K562 (cell line): ENCODE results near the gene SYNJ2. TPM values are rescaled to one million over a fixed set of nuclear protein-coding genes. Genes with fewer than 3 reads are reported as not detected.

ENCODE experiments used
- ATAC-seq: fragments of 200-7000 bp; cut with Tn5 transposase; 3 replicates; pipeline ENCODE4 v1.9.1; 2020; ENCODE audit warnings: moderate library complexity
- BruUV-seq: library from RNA; stranded (reverse); fragments of 400-500 nt; replicated peaks from 2 replicates; lab custom pipeline; 2021; lab: Mats Ljungman, UMichigan
- CTCF ChIA-PET: fragments of 300-600 bp; formaldehyde crosslinking; extraction: SDS; loops from one replicate; lab custom pipeline; 2021; ENCODE audit warnings: low intra/inter-chr PET ratio; lab: Yijun Ruan, JAX
- POLR2A ChIA-PET: fragments of 300-600, 350-650 bp; sonication (Branson Sonifier 250); formaldehyde crosslinking; extraction: SDS; loops from one replicate; lab custom pipeline; 2021; ENCODE audit warnings: antibody characterized with exemption, inconsistent platforms; lab: Yijun Ruan, JAX
- DNase-seq, 4 experiments: peaks; one replicate each; pipeline versions ENCODE4 v3.0.0 to v3.0.0-alpha.2; 2011 to 2018; ENCODE audit warnings: low spot score in 3 of 4, mixed read lengths in 3 of 4; ENCODE audit errors: extremely low read depth in 1 of 4
- FAIRE-seq: peaks from 2 replicates; lab custom pipeline; 2011; peaks lifted over from hg19 to GRCh38; lab: Jason Lieb, UNC
- H2AFZ ChIP-seq: 2 replicates; pipeline ENCODE4 v1.6.0; 2011; ENCODE audit warnings: low read depth, low read length, control low read depth, inconsistent platforms
- H3K27ac ChIP-seq: fragments of 200-600 bp; 3 replicates; pipeline ENCODE4 v1.8.0; 2011; ENCODE audit warnings: low read depth, mild to moderate bottlenecking, control low read depth, inconsistent platforms, low read length, moderate library complexity, mixed read lengths; ENCODE audit errors: extremely low read depth
- H3K27me3 ChIP-seq, 2 experiments: fragments of 300-600 bp in 1 of 2; 2 replicates in 1 of 2; 3 replicates in 1 of 2; pipeline versions ENCODE4 v1.6.0 to v1.8.0; 2011; ENCODE audit warnings: inconsistent platforms in 2 of 2, low read length in 2 of 2, mild to moderate bottlenecking in 1 of 2, mixed read lengths in 1 of 2, moderate library complexity in 1 of 2; ENCODE audit not compliant: control insufficient read depth in 2 of 2, insufficient read depth in 2 of 2
- H3K36me3 ChIP-seq: fragments of 300-600 bp; 3 replicates; pipeline ENCODE4 v1.8.0; 2011; ENCODE audit warnings: mild to moderate bottlenecking, low read length, inconsistent platforms; ENCODE audit not compliant: control insufficient read depth, insufficient read depth
- H3K4me1 ChIP-seq, 2 experiments: fragments of 200-600 bp in 1 of 2; replicated peaks in 1 of 2; 2 replicates in 1 of 2; 3 replicates in 1 of 2; pipeline versions ENCODE4 v1.5.1 to v1.8.0; 2011; ENCODE audit warnings: inconsistent platforms in 2 of 2, low read length in 2 of 2, mild to moderate bottlenecking in 1 of 2, mixed read lengths in 1 of 2, moderate library complexity in 1 of 2; ENCODE audit not compliant: control insufficient read depth in 2 of 2, insufficient read depth in 2 of 2
- H3K4me2 ChIP-seq: 2 replicates; pipeline ENCODE4 v1.6.1; 2011; ENCODE audit warnings: low read length, control low read depth, inconsistent platforms, mixed read lengths; ENCODE audit not compliant: insufficient read depth
- H3K4me3 ChIP-seq: fragments of 200-600 bp; sonication (generic), shearing (Covaris generic); 2 replicates; pipeline ENCODE4 v1.5.1; 2016; ENCODE audit warnings: control low read depth, inconsistent platforms
- H3K79me2 ChIP-seq: fragments of 200-600 bp; 3 replicates; pipeline ENCODE4 v1.8.0; 2011; ENCODE audit warnings: low read length, inconsistent platforms; ENCODE audit not compliant: control insufficient read depth, insufficient read depth
- H3K9ac ChIP-seq, 2 experiments: 2 replicates each; pipeline versions ENCODE4 v1.6.0 to v1.6.1; 2011; ENCODE audit warnings: low read depth in 2 of 2, low read length in 2 of 2, control low read depth in 1 of 2, inconsistent platforms in 1 of 2, mild to moderate bottlenecking in 1 of 2, mixed read lengths in 1 of 2; ENCODE audit not compliant: insufficient read depth in 1 of 2
- H3K9me1 ChIP-seq: one replicate; pipeline ENCODE4 v1.6.0; 2011; ENCODE audit warnings: inconsistent platforms, mild to moderate bottlenecking, low read length, moderate library complexity; ENCODE audit not compliant: control insufficient read depth, insufficient read depth
- H3K9me3 ChIP-seq: replicated peaks from 2 replicates; pipeline ENCODE4 v1.5.1; 2011; ENCODE audit warnings: low read depth, low read length, inconsistent platforms; ENCODE audit not compliant: control insufficient read depth, insufficient read depth
- H4K20me1 ChIP-seq: replicated peaks from 2 replicates; pipeline ENCODE4 v1.6.1; 2011; ENCODE audit warnings: low read length, inconsistent platforms, mixed read lengths; ENCODE audit not compliant: control insufficient read depth, insufficient read depth
- GTF2E2 ChIP-seq: fragments of 200-800 bp; sonication (Bioruptor generic); IDR thresholded peaks from 2 replicates; pipeline ENCODE4 v1.6.1; 2016; ENCODE audit warnings: missing genetic modification characterization, missing compliant biosample characterization
- SRF ChIP-seq, 2 experiments: fragments of 250-450, 450-650 bp in 1 of 2; sonication (Bioruptor Pico) in 1 of 2; sonication (generic) in 1 of 2; formaldehyde crosslinking; IDR thresholded peaks; 2 replicates each; pipeline versions ENCODE4 v1.5.0 to v1.5.1; 2020 to 2022; ENCODE audit warnings: mild to moderate bottlenecking in 1 of 2, missing genetic modification reagents in 1 of 2
- ZBTB40 ChIP-seq, 2 experiments: fragments of 450-650 bp in 1 of 2; sonication (generic) in 1 of 2; formaldehyde crosslinking in 1 of 2; IDR thresholded peaks; 2 replicates each; pipeline versions ENCODE4 v1.7.1 to v1.9.0; 2016 to 2022; ENCODE audit warnings: inconsistent platforms in 1 of 2, mild to moderate bottlenecking in 1 of 2, missing genetic modification reagents in 1 of 2
- whole genome bisulfite sequencing: fragments of 100-300 bp; shearing (Covaris generic); methylation state at CpG from one replicate; pipeline ENCODE4 v1.1.6; 2016; ENCODE audit warnings: low coverage, mixed read lengths; ENCODE audit not compliant: insufficient coverage; ENCODE audit errors: missing lambda C conversion rate; 5-methylcytosine and 5-hydroxymethylcytosine counted together
- in situ Hi-C: fragments of 300-500 bp; cut with MboI; formaldehyde crosslinking; loops from 4 replicates; pipeline ENCODE4 v1.15.0; 2018; ENCODE audit warnings: inconsistent platforms, mixed read lengths
- intact Hi-C: fragments of 100-400 bp; cut with micrococcal nuclease; formaldehyde crosslinking; loops from 2 replicates; pipeline ENCODE4 v1.14.2; 2022
- polyA plus RNA-seq, 8 experiments: library from polyadenylated mRNA; depleted of rRNA in 4 of 8; stranded (reverse) in 5 of 8; unstranded in 3 of 8; fragments of >200 nt; fragmentation: Nextera tagmentation in 2 of 8; fragmentation: Illumina TruSeq in 1 of 8; extraction: Ambion mirVana in 2 of 8; extraction: Trizol in 1 of 8; gene quantifications; 2 replicates each; pipeline versions ENCODE4 v1.2.1 to v1.2.3, GENCODE V29; 2011 to 2014; ENCODE audit warnings: inconsistent platforms in 1 of 8, missing spikeins in 1 of 8
- total RNA-seq, 7 experiments: library from RNA; depleted of rRNA in 6 of 7; stranded (reverse); fragments of >200 nt in 6 of 7; fragmentation: Illumina TruSeq in 2 of 7; extraction: Trizol in 2 of 7; gene quantifications; 2 replicates each; pipeline versions ENCODE4 v1.2.1 to v1.2.3, GENCODE V29; 2011 to 2021; ENCODE audit warnings: low replicate concordance in 1 of 7

SYNJ2 gene
- total and polyA plus RNA-seq, 9 of the 15 experiments (the other 6 are each of a cell fraction or from before 2014, with no cell fraction given): 3.0 to 27.7 (median 17.8) TPM

- Histone ChIP-seq H3K9me1 (no peaks in the 10 kb centered on the region), H3K27ac (no peak overlapping the region), H3K4me3 (no peak overlapping the region), H2AFZ (no peak overlapping the region), H3K9ac (0 out of 4 replicates have a peak overlapping the region, but pooled peaks of 1 of the 2 experiments have one; percentile 49), H3K9me3 (no peaks in the 10 kb centered on the region), H3K4me2 (no peak overlapping the region), H4K20me1 (0 out of 2 replicates have a peak, but pooled peaks cover 4% of the 10 kb centered on the region), H3K27me3 (no peaks in the 10 kb centered on the region), H3K36me3 (peaks cover 36% of the 10 kb centered on the region; the same call in 2 of the 3 replicates), H3K4me1 (peaks cover 0 to 25% of the 10 kb centered on the region in 2 experiments; a peak in 1 of 5 replicates), H3K79me2 (no peaks in the 10 kb centered on the region)
- TF ChIP-seq ZBTB40 (IDR thresholded peaks at IDR 0.05) (no peak), ZBTB40 (CRISPR knock-in tag; IDR thresholded peaks at IDR 0.05) (no peak), GTF2E2 (tag) (no peak), SRF (CRISPR knock-in tag; IDR thresholded peaks at IDR 0.05) (no peak)
- no peak for FAIRE-seq
- ChIA-PET CTCF (interaction anchor here (0.7 kb wide), 1 partner anchor 10 kb away, joined by 3 read pairs; no protein-coding TSS in a partner anchor), POLR2A (interaction anchor here (0.6 kb wide), 1 partner anchor 300 kb away, joined by 4 read pairs; no protein-coding TSS in a partner anchor)
- in situ Hi-C loops: no loop called here
- DNase-seq: no peak
- no peak for ATAC-seq
- WGBS: 90% methylated on average over 11 of the region's 11 CpGs
- no TSS peak for BruUV-seq
- intact Hi-C loops: no loop called here
These were observed 82.1 kb downstream of the SYNJ2 start for GRCh38 chr6:158063736-158064135.
